ENCODE results near the gene OR13G1. TPM values are rescaled to one million over a fixed set of nuclear protein-coding genes. Genes with fewer than 3 reads are reported as not detected.

OR13G1 gene
- total and polyA plus RNA-seq, 8 donors, result not detected

- TF ChIP-seq CTCF (IDR thresholded peaks at IDR 0.05), result no peak
- WGBS, 2 donors, result 72% methylated on average over 1 of the region's 1 CpG
- DNase-seq (no peak), ATAC-seq (no peak), FAIRE-seq (no peak)
- Histone ChIP-seq H3K4me3 (no peak overlapping the region), H3K27ac (no peak overlapping the region), H3K9me3 (no peaks in the 10 kb centered on the region), H3K27me3 (no peaks in the 10 kb centered on the region), H3K36me3 (no peaks in the 10 kb centered on the region), H3K4me1 (no peaks in the 10 kb centered on the region)
- intact Hi-C loops (cut with DNase I), result no loop called here
These were observed 26.5 kb downstream of the OR13G1 start for GRCh38 chr1:247653040-247653439.

GRCh38 chr1:247647864-247648263 lies 31.7 kb downstream of the OR13G1 start:
- Histone ChIP-seq H3K36me3 (no peaks in the 10 kb centered on the region), H3K27me3 (no peaks in the 10 kb centered on the region), H3K9me3 (no peaks in the 10 kb centered on the region), H3K4me3 (no peak overlapping the region), H3K4me1 (no peaks in the 10 kb centered on the region), H3K27ac (no peak overlapping the region)
- DNase-seq (peak in 1 of 6 donors; percentile 22), FAIRE-seq (no peak), ATAC-seq (peak in 2 of 4 donors; percentile 36 to 61)
- WGBS, 2 donors, result 4 to 7% methylated on average over 2 of the region's 2 CpGs
- no peak for TF ChIP-seq CTCF (IDR thresholded peaks at IDR 0.05)
- intact Hi-C loops (cut with DNase I), result no loop called here

GRCh38 chr1:247646867-247647266 lies 32.7 kb downstream of the OR13G1 start:
- Histone ChIP-seq H3K27ac (no peak overlapping the region), H3K27me3 (no peaks in the 10 kb centered on the region), H3K4me3 (no peak overlapping the region), H3K36me3 (no peaks in the 10 kb centered on the region), H3K9me3 (no peaks in the 10 kb centered on the region), H3K4me1 (no peaks in the 10 kb centered on the region)
- ATAC-seq (no peak), DNase-seq (no peak), FAIRE-seq (no peak)
- no peak for TF ChIP-seq CTCF (IDR thresholded peaks at IDR 0.05)
- intact Hi-C loops (cut with DNase I), result no loop called here
- 61 to 87% methylated on average over 4 of the region's 4 CpGs for WGBS, 2 donors

- ATAC-seq, result no peak
- Histone ChIP-seq H3K27ac (no peak overlapping the region), H3K4me1 (no peaks in the 10 kb centered on the region), H3K9me3 (no peaks in the 10 kb centered on the region), H3K4me3 (no peak overlapping the region), H3K36me3 (no peaks in the 10 kb centered on the region), H3K27me3 (no peaks in the 10 kb centered on the region)
- WGBS, 2 donors, result 58 to 82% methylated on average over 5 of the region's 5 CpGs
- DNase-seq, result no peak
- TF ChIP-seq CTCF (IDR thresholded peaks at IDR 0.05), result no peak
- FAIRE-seq, result no peak
- intact Hi-C loops (cut with DNase I), result no loop called here
These were observed 36.8 kb downstream of the OR13G1 start for GRCh38 chr1:247642742-247643141.

GRCh38 chr1:247639381-247639981 lies 40.1 kb downstream of the OR13G1 start:
- no peak for TF ChIP-seq CTCF (IDR thresholded peaks at IDR 0.05)
- FAIRE-seq, result no peak
- H3K9me3 ChIP-seq, result no peaks in the 10 kb centered on the region
- peak; percentile 90 to 100 (median 100) for ATAC-seq
- no peaks in the 10 kb centered on the region for H3K27me3 ChIP-seq
- peak overlapping the region in 3 of 4 donors; percentile 1 to 42 (median 27) for H3K4me3 ChIP-seq
- no peaks in the 10 kb centered on the region for H3K4me1 ChIP-seq
- WGBS, 2 donors, result 10 to 12% methylated on average over 54 to 55 of the region's 55 CpGs
- peak; percentile 61 to 88 (median 76) for DNase-seq
- no peak overlapping the region for H3K27ac ChIP-seq
- intact Hi-C loops (cut with DNase I), result no loop called here
- no peaks in the 10 kb centered on the region for H3K36me3 ChIP-seq

Measured in pancreas (tissue), 10 donors.